Endothelial cell of umbilical vein (primary cell): ENCODE data around the gene SEC11A. TPM values are rescaled to one million over a fixed set of nuclear protein-coding genes. Genes with fewer than 3 reads are reported as not detected.

Experiments
- BruUV-seq: library from RNA; stranded (reverse); fragments of 400-500 nt; replicated peaks from 2 replicates; lab custom pipeline; 2021; lab: Mats Ljungman, UMichigan
- CTCF ChIA-PET: fragments of 300-600, 350-600 bp; sonication (Branson Sonifier 250); formaldehyde crosslinking; loops from one replicate; lab custom pipeline; 2021; ENCODE audit warnings: antibody characterized with exemption, inconsistent platforms; lab: Charles Lee
- POLR2A ChIA-PET: fragments of 300-600, 350-600 bp; sonication (Branson Sonifier 250); formaldehyde crosslinking; loops from one replicate; lab custom pipeline; 2021; ENCODE audit warnings: antibody characterized with exemption, inconsistent platforms; lab: Charles Lee
- DNase-seq: peaks from one replicate; pipeline ENCODE4 v3.0.0-alpha.2; 2011; ENCODE audit warnings: low read depth, low spot score
- FAIRE-seq: peaks from 2 replicates; lab custom pipeline; 2011; peaks lifted over from hg19 to GRCh38; lab: Jason Lieb, UNC
- H2AFZ ChIP-seq: 2 replicates; pipeline ENCODE4 v1.6.0; 2012; ENCODE audit warnings: low read depth, low read length, control low read depth, inconsistent platforms
- H3K27ac ChIP-seq: 2 replicates; pipeline ENCODE4 v1.5.1; 2011; ENCODE audit warnings: low read depth, mild to moderate bottlenecking, control low read depth, low read length, moderate library complexity; ENCODE audit not compliant: insufficient read depth
- H3K27me3 ChIP-seq, 2 experiments: 2 replicates each; pipeline versions ENCODE4 v1.6.0 to v1.6.1; 2011; ENCODE audit warnings: low read length in 2 of 2, mixed read lengths in 1 of 2; ENCODE audit not compliant: control insufficient read depth in 2 of 2, insufficient read depth in 2 of 2
- H3K36me3 ChIP-seq, 2 experiments: 2 replicates in 1 of 2; 3 replicates in 1 of 2; pipeline ENCODE4 v1.5.1; 2011; ENCODE audit warnings: low read length in 2 of 2, mild to moderate bottlenecking in 1 of 2, moderate library complexity in 1 of 2; ENCODE audit not compliant: control insufficient read depth in 2 of 2, insufficient read depth in 2 of 2; ENCODE audit errors: extremely low read depth in 1 of 2
- H3K4me1 ChIP-seq: 3 replicates; pipeline ENCODE4 v1.5.1; 2011; ENCODE audit warnings: mild to moderate bottlenecking, low read length; ENCODE audit not compliant: control insufficient read depth, insufficient read depth; ENCODE audit errors: extremely low read depth
- H3K4me2 ChIP-seq: 2 replicates; pipeline ENCODE4 v1.6.1; 2011; ENCODE audit warnings: low read length, control low read depth, mixed read lengths; ENCODE audit not compliant: insufficient read depth
- H3K4me3 ChIP-seq, 3 experiments: fragments of 200-600 bp in 1 of 3; sonication (generic), shearing (Covaris generic) in 1 of 3; replicated peaks in 1 of 3; 2 replicates each; pipeline ENCODE4 v1.5.1; 2011 to 2016; ENCODE audit warnings: control low read depth in 3 of 3, low read length in 3 of 3, mild to moderate bottlenecking in 2 of 3, inconsistent platforms in 1 of 3, low read depth in 1 of 3, moderate library complexity in 1 of 3; ENCODE audit not compliant: insufficient read depth in 1 of 3
- H3K79me2 ChIP-seq: 2 replicates; pipeline ENCODE4 v1.6.0; 2012; ENCODE audit warnings: low read length, inconsistent platforms; ENCODE audit not compliant: control insufficient read depth, insufficient read depth
- H3K9ac ChIP-seq: replicated peaks from 2 replicates; pipeline ENCODE3; 2011; ENCODE audit warnings: low read length, control low read depth; ENCODE audit not compliant: insufficient read depth; ENCODE audit errors: extremely low read depth
- H3K9me1 ChIP-seq: replicated peaks from 3 replicates; pipeline ENCODE4 v1.6.0; 2011; ENCODE audit warnings: mild to moderate bottlenecking, low read length; ENCODE audit not compliant: control insufficient read depth, insufficient read depth; ENCODE audit errors: extremely low read depth
- H3K9me3 ChIP-seq: replicated peaks from 2 replicates; pipeline ENCODE4 v1.5.1; 2012; ENCODE audit warnings: low read length, inconsistent platforms; ENCODE audit not compliant: control insufficient read depth, insufficient read depth
- H4K20me1 ChIP-seq: replicated peaks from 2 replicates; pipeline ENCODE3; 2011; ENCODE audit warnings: mild to moderate bottlenecking, low read length; ENCODE audit not compliant: control insufficient read depth, insufficient read depth; ENCODE audit errors: extremely low read depth
- CTCF ChIP-seq, 2 donors: IDR thresholded peaks; 1 replicate in 1 of 2; 2 replicates in 1 of 2; pipeline ENCODE4 v1.5.1; 2011; ENCODE audit warnings: low read length in 2 of 2, mild to moderate bottlenecking in 2 of 2, moderate library complexity in 2 of 2, control low read depth in 1 of 2, inconsistent platforms in 1 of 2, low read depth in 1 of 2; ENCODE audit not compliant: insufficient read depth in 1 of 2; ENCODE audit errors: extremely low read depth in 1 of 2
- GATA2 ChIP-seq: IDR thresholded peaks from 2 replicates; pipeline ENCODE4 v1.7.0; 2011; ENCODE audit warnings: low read depth, mild to moderate bottlenecking, moderate library complexity, mixed read lengths, low read length; ENCODE audit not compliant: insufficient read length, insufficient read depth
- JUN ChIP-seq: IDR thresholded peaks from 2 replicates; pipeline ENCODE4 v1.6.1; 2011; ENCODE audit warnings: borderline replicate concordance, low read depth; ENCODE audit not compliant: insufficient read length, insufficient read depth
- POLR2A ChIP-seq: IDR thresholded peaks from 2 replicates; pipeline ENCODE4 v1.6.1; 2012; ENCODE audit warnings: low read depth, mild to moderate bottlenecking, control low read depth, low read length
- POLR2AphosphoS5 ChIP-seq: IDR thresholded peaks from 2 replicates; pipeline ENCODE4 v1.6.1; 2012; ENCODE audit warnings: low read depth, mild to moderate bottlenecking, control low read depth, low read length, moderate library complexity; ENCODE audit not compliant: insufficient read depth
- dilution Hi-C: fragments of 300-500 bp; cut with MboI; formaldehyde crosslinking; loops from one replicate; pipeline ENCODE4 v1.15.0; 2019; ENCODE audit warnings: low sequenced_read_pairs; ENCODE audit not compliant: extremely low pct_ligation_motif_present
- intact Hi-C: fragments of 100-400 bp; cut with micrococcal nuclease; formaldehyde crosslinking; loops from one replicate; pipeline ENCODE4 v1.10.0; 2022
- polyA plus RNA-seq, 4 experiments: library from polyadenylated mRNA; depleted of rRNA in 3 of 4; stranded (reverse) in 3 of 4; unstranded in 1 of 4; fragments of >200 nt; gene quantifications; 2 replicates each; pipeline versions ENCODE4 v1.2.1 to v1.2.3, GENCODE V29; 2011 to 2012; ENCODE audit warnings: missing spikeins in 1 of 4
- total RNA-seq: library from RNA; stranded (reverse); gene quantifications from 2 replicates; pipeline ENCODE4 v1.2.3, GENCODE V29; 2021

Gene SEC11A
- total and polyA plus RNA-seq, 2 donors (not counting 3 experiments of a cell fraction or from before 2014, with no cell fraction given) = 189 to 204 TPM

GRCh38 chr15:84654689-84655453 lies 61.1 kb downstream of the SEC11A start:
- Histone ChIP-seq H4K20me1 (no peaks in the 10 kb centered on the region), H3K9me3 (no peaks in the 10 kb centered on the region), H3K36me3 (peaks cover under 1 to 2% of the 10 kb centered on the region in 2 experiments), H3K27ac (peak overlapping the region; percentile 84), H3K4me3 (peak overlapping the region; percentile 25 to 93 (median 79)), H3K27me3 (no peaks in the 10 kb centered on the region), H3K9me1 (no peaks in the 10 kb centered on the region), H3K9ac (peak overlapping the region; percentile 78), H2AFZ (no peak overlapping the region), H3K79me2 (peaks cover 15% of the 10 kb centered on the region), H3K4me2 (peak overlapping the region; percentile 87), H3K4me1 (peaks cover 34% of the 10 kb centered on the region)
- POLR2A ChIA-PET = interaction anchor here (0.7 to 2.3 kb wide), 2 partner anchors 24 to 273 kb away, joined by 3 to 4 read pairs; no protein-coding TSS in a partner anchor
- FAIRE-seq (no peak), DNase-seq (peak; percentile 91)
- intact Hi-C loops = loop anchor here (1.0 kb wide), 8 partner anchors 22 to 273 kb away; partner anchors contain the start of genes SEC11A and ZNF592
- dilution Hi-C loops = no loop called here
- no peak for TF ChIP-seq POLR2AphosphoS5
- TF ChIP-seq POLR2A = no peak
- TF ChIP-seq CTCF (IDR thresholded peaks at IDR 0.05; ENCODE audit: extremely low read depth in 1 of 2, insufficient read depth in 1 of 2, low read depth in 1 of 2, low read length in 2 of 2) = peak; percentile 67 to 81
- no peak for TF ChIP-seq JUN
- TF ChIP-seq GATA2 = peak; percentile 18
- CTCF ChIA-PET = interaction anchor here (0.7 to 3.2 kb wide), 16 partner anchors 12 to 514 kb away, joined by 3 to 35 read pairs (median 6); no protein-coding TSS in a partner anchor
- TSS peak; percentile 79 for BruUV-seq
